Hepatocyte (in vitro differentiated cells): Measurements from ENCODE around the gene FPR3. TPM values are rescaled to one million over a fixed set of nuclear protein-coding genes. Genes with fewer than 3 reads are reported as not detected.

Experiments used
- DNase-seq: peaks from one replicate; pipeline ENCODE4 v3.0.0-alpha.2; 2016; ENCODE audit warnings: low spot score
- H2AFZ ChIP-seq: fragments of 200-600 bp; sonication (generic); 2 replicates; pipeline ENCODE4 v1.6.0; 2016; ENCODE audit warnings: antibody characterized with exemption, mild to moderate bottlenecking
- H3K27ac ChIP-seq: fragments of 200-600 bp; sonication (generic); 2 replicates; pipeline ENCODE4 v1.5.1; 2016; ENCODE audit warnings: mild to moderate bottlenecking
- H3K27me3 ChIP-seq: fragments of 200-600 bp; sonication (generic); 2 replicates; pipeline ENCODE4 v1.6.1; 2016
- H3K36me3 ChIP-seq: fragments of 200-600 bp; sonication (generic); replicated peaks from 2 replicates; pipeline ENCODE4 v1.5.1; 2016; ENCODE audit warnings: low read depth; ENCODE audit not compliant: insufficient read depth
- H3K4me1 ChIP-seq: fragments of 200-600 bp; sonication (generic); 2 replicates; pipeline ENCODE4 v1.5.1; 2016; ENCODE audit warnings: mild to moderate bottlenecking, moderate library complexity; ENCODE audit not compliant: insufficient read depth
- H3K4me2 ChIP-seq: fragments of 200-600 bp; sonication (generic); 2 replicates; pipeline ENCODE4 v1.6.0; 2016
- H3K4me3 ChIP-seq: fragments of 200-600 bp; sonication (generic); 2 replicates; pipeline ENCODE4 v1.5.1; 2016; ENCODE audit warnings: mild to moderate bottlenecking
- H3K79me2 ChIP-seq: fragments of 200-600 bp; sonication (generic); 2 replicates; pipeline ENCODE4 v1.6.0; 2017; ENCODE audit warnings: mild to moderate bottlenecking
- H3K9me2 ChIP-seq: fragments of 200-600 bp; sonication (generic); replicated peaks from 2 replicates; pipeline ENCODE4 v1.6.0; 2017; ENCODE audit warnings: mild to moderate bottlenecking; ENCODE audit not compliant: insufficient read depth
- H3K9me3 ChIP-seq: fragments of 200-600 bp; sonication (generic); 2 replicates; pipeline ENCODE4 v1.5.1; 2016; ENCODE audit warnings: low read depth, mild to moderate bottlenecking
- H4K20me1 ChIP-seq: fragments of 200-600 bp; sonication (generic); 2 replicates; pipeline ENCODE4 v1.6.0; 2016; ENCODE audit warnings: mild to moderate bottlenecking; ENCODE audit not compliant: insufficient read depth, poor library complexity, severe bottlenecking
- EZH2 ChIP-seq: fragments of 200-600 bp; sonication (generic); IDR thresholded peaks from 2 replicates; pipeline ENCODE4 v1.6.1; 2016; ENCODE audit warnings: antibody characterized with exemption, mild to moderate bottlenecking, borderline replicate concordance
- EZH2phosphoT487 ChIP-seq: fragments of 200-600 bp; sonication (generic); IDR thresholded peaks from one replicate; pipeline ENCODE4 v1.6.1; 2018; ENCODE audit warnings: antibody characterized with exemption, mild to moderate bottlenecking, low read depth, moderate library complexity; ENCODE audit not compliant: unreplicated experiment, severe bottlenecking
- WGBS: methylation state at CpG from one replicate; pipeline ENCODE4 v1.1.6; 2016; ENCODE audit warnings: low lambda C conversion rate; ENCODE audit errors: missing lambda C conversion rate; 5-methylcytosine and 5-hydroxymethylcytosine counted together
- polyA plus RNA-seq: library from polyadenylated mRNA; unstranded; fragments of >200 nt; fragmentation: Nextera tagmentation; extraction: Ambion mirVana; gene quantifications from 2 replicates; pipeline ENCODE4 v1.2.1, GENCODE V29; 2016
- total RNA-seq: library from RNA; depleted of rRNA; stranded (reverse); fragments of >200 nt; gene quantifications from 2 replicates; pipeline ENCODE4 v1.2.3, GENCODE V29; 2014
- TF ChIP-seq, protein P1 (sequence below): fragments of 200-600 bp; sonication (generic); IDR thresholded peaks from 2 replicates; pipeline ENCODE4 v1.5.1; 2016; ENCODE audit warnings: antibody characterized with exemption, mild to moderate bottlenecking; ENCODE audit not compliant: poor library complexity

FPR3 gene
- total and polyA plus RNA-seq, 2 experiments from 2014 or later, result not detected

DNA sequence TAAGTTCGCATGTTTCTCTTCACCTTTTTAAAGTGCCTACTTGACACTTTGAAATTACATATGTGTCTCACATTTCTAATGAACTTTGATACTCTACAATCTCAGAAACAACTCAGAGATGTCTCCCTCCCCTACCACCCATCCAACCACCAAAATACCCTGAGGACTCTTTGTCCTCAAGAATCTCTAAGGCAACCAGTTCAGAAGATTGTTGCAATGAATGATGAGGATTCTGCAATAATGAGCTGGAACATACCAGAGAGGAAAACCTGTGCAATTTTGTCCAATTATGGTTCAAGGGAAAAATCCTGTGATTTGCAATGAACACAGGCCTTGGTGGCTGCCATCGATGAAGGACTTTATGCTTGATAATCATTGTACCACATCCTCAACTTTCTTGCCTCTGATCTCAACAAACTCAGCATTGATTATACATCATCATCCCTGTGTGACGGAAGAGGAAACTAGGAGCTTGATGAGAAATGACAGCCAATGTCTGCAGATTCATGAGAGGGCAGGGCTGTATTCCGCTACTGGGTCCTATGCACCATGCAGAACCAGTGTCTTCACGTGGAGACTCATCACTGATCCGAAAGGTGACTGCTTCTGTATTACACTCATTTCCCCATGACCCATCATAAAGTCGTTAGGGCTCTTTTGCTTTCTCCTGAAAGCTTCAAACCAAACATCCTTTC lies 44.4 kb upstream of the FPR3 start:
- Histone ChIP-seq H3K9me3 (no peaks in the 10 kb centered on the region), H3K9me2 (no peaks in the 10 kb centered on the region), H4K20me1 (no peaks in the 10 kb centered on the region), H3K4me1 (no peaks in the 10 kb centered on the region), H3K27me3 (no peaks in the 10 kb centered on the region), H3K27ac (no peak overlapping the region), H3K4me2 (no peak overlapping the region), H3K79me2 (no peaks in the 10 kb centered on the region), H3K36me3 (no peaks in the 10 kb centered on the region), H3K4me3 (no peak overlapping the region), H2AFZ (no peak overlapping the region)
- 68% methylated on average over 7 of the region's 7 CpGs for WGBS
- no peak for DNase-seq
- TF ChIP-seq EZH2phosphoT487 (no peak), EZH2 (no peak)
- TF ChIP-seq, protein P1, sequence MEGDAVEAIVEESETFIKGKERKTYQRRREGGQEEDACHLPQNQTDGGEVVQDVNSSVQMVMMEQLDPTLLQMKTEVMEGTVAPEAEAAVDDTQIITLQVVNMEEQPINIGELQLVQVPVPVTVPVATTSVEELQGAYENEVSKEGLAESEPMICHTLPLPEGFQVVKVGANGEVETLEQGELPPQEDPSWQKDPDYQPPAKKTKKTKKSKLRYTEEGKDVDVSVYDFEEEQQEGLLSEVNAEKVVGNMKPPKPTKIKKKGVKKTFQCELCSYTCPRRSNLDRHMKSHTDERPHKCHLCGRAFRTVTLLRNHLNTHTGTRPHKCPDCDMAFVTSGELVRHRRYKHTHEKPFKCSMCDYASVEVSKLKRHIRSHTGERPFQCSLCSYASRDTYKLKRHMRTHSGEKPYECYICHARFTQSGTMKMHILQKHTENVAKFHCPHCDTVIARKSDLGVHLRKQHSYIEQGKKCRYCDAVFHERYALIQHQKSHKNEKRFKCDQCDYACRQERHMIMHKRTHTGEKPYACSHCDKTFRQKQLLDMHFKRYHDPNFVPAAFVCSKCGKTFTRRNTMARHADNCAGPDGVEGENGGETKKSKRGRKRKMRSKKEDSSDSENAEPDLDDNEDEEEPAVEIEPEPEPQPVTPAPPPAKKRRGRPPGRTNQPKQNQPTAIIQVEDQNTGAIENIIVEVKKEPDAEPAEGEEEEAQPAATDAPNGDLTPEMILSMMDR, result no peak

- Histone ChIP-seq H3K27ac (no peak within 1 kb of the TSS), H3K9me3 (no peaks in the 10 kb centered on the region), H2AFZ (no peak within 1 kb of the TSS), H4K20me1 (no peaks in the 10 kb centered on the region), H3K9me2 (no peaks in the 10 kb centered on the region), H3K79me2 (no peaks in the 10 kb centered on the region), H3K36me3 (no peaks in the 10 kb centered on the region), H3K27me3 (no peaks in the 10 kb centered on the region), H3K4me2 (no peak within 1 kb of the TSS), H3K4me1 (no peaks in the 10 kb centered on the region), H3K4me3 (no peak within 1 kb of the TSS)
- TF ChIP-seq EZH2, result no peak
- no peak for TF ChIP-seq EZH2phosphoT487
- TF ChIP-seq, protein P1, result no peak
- DNase-seq, result no peak
- WGBS, result 82% methylated on average over 2 of the region's 2 CpGs
Observed at GRCh38 chr19:51751655-51752054, 43.3 kb upstream of the FPR3 start, which contains the start of gene FPR1. TSS of gene FPR1 (minus strand) at chr19:51751878. CDS start at chr19:51746994, 4,884 bp downstream.

- Histone ChIP-seq H3K27ac (no peak overlapping the region), H2AFZ (no peak overlapping the region), H3K36me3 (no peaks in the 10 kb centered on the region), H3K79me2 (no peaks in the 10 kb centered on the region), H3K4me2 (no peak overlapping the region), H3K27me3 (no peaks in the 10 kb centered on the region), H4K20me1 (no peaks in the 10 kb centered on the region), H3K4me3 (no peak overlapping the region), H3K9me3 (no peaks in the 10 kb centered on the region), H3K4me1 (no peaks in the 10 kb centered on the region), H3K9me2 (no peaks in the 10 kb centered on the region)
- TF ChIP-seq, protein P1, result no peak
- TF ChIP-seq EZH2phosphoT487 (no peak), EZH2 (no peak)
- 82% methylated on average over 6 of the region's 6 CpGs for WGBS
- DNase-seq, result no peak
Observed at GRCh38 chr19:51754109-51754508, 40.8 kb upstream of the FPR3 start.
